Dendritic cell treated with granulocyte-macrophage colony-stimulating factor and Interleukin-4, amounts not matched to agents 40 ng/mL and 50 ng/mL, for 4 days (primary cell): Measurements from ENCODE around the gene COLEC11.
"Not testable (repeated sequence)": the region's sequence is repeated elsewhere in the genome, so short reads cannot be mapped to it uniquely, and the experiment has no call there.

Experiments used
- H3K27ac Mint-ChIP-seq: one replicate; pipeline ENCODE4 v1.8.0; 2022; ENCODE audit warnings: mild to moderate bottlenecking, mixed read lengths
- H3K27me3 Mint-ChIP-seq: one replicate; pipeline ENCODE4 v1.8.0; 2022; ENCODE audit warnings: mild to moderate bottlenecking, mixed read lengths
- H3K36me3 Mint-ChIP-seq: one replicate; pipeline ENCODE4 v1.8.0; 2022; ENCODE audit warnings: low read depth, mixed read lengths
- H3K4me1 Mint-ChIP-seq: one replicate; pipeline ENCODE4 v1.8.0; 2022; ENCODE audit warnings: low read depth, mixed read lengths
- H3K4me3 Mint-ChIP-seq: one replicate; pipeline ENCODE4 v1.8.0; 2022; ENCODE audit warnings: mild to moderate bottlenecking, moderate library complexity, mixed read lengths
- H3K9me3 Mint-ChIP-seq: one replicate; pipeline ENCODE4 v1.8.0; 2022; ENCODE audit warnings: mixed read lengths
- intact Hi-C: fragments of 100-400 bp; cut with micrococcal nuclease; formaldehyde crosslinking; loops from one replicate; pipeline ENCODE4 v1.15.0; 2022

The COLEC11 gene

GRCh38 chr2:3594493-3595281, at the start of gene COLEC11:
COLEC11 (plus strand) TSS chr2:3595112; CDS start chr2:3604341, 9,229 bp downstream.
- Mint-ChIP-seq H3K27me3 (peaks cover 14% of the 10 kb centered on the region), H3K4me3 (no peak within 1 kb of the TSS), H3K36me3 (no peaks in the 10 kb centered on the region), H3K27ac (no peak within 1 kb of the TSS), H3K9me3 (no peaks in the 10 kb centered on the region), H3K4me1 (peaks cover 9% of the 10 kb centered on the region)
- intact Hi-C loops, result no loop called here

DNA sequence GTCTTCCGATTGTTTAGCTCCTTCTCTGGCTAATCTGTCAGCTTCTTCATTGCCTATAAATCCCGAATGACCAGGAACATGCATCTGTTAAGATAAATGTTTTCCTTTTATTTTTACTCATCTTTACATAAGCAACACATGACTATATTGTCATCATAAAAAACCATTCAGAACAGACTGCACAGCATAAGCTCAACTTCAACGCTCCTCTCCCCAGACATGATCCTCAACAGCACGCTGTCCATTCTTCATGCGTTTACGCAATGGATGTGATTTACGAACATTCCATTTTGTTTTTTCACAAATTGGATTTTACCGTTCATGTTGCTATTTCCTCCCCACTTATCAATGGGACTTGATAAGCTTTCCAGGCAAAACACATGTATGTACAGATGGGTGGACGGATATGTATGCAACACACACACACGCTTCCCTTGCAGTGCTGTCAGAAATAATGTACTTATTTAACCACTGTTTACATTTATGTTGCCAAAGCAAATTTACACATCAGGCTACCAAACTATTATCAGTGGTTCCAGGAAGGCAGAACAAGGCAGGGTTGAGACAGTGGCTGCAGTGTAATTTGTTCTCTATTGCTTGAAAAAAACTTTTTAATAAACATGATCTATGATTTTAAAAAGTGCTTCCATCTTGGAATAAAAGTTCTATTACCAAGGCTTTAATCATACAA, 49.0 kb upstream of the COLEC11 start:
- Mint-ChIP-seq H3K27ac (no peak overlapping the region), H3K4me1 (no peaks in the 10 kb centered on the region), H3K36me3 (peaks cover 100% of the 10 kb centered on the region), H3K27me3 (no peaks in the 10 kb centered on the region), H3K4me3 (no peak overlapping the region), H3K9me3 (no peaks in the 10 kb centered on the region)
- intact Hi-C loops, result no loop called here

DNA sequence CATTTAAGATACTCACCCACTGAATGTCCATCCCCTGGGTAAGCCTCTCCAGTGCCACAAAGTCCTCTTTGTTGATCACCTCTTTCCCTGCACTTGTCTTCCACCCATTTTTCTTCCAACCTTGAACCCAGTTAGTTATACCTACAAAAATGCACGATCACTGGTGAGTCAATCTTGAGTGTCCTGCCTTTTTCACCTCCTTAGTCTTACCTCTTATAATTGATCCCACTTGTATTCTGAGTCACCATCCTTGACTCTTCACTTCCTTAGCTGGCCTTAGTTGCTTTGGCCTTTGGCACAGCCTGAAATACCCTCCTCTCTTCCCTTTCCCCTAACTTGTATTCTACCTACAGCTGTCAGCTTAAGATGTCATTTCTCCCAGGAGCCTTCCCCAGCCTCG, 47.0 kb upstream of the COLEC11 start:
- Mint-ChIP-seq H3K4me1 (no peaks in the 10 kb centered on the region), H3K9me3 (no peaks in the 10 kb centered on the region), H3K36me3 (peaks cover 100% of the 10 kb centered on the region), H3K27me3 (no peaks in the 10 kb centered on the region), H3K27ac (no peak overlapping the region), H3K4me3 (no peak overlapping the region)
- intact Hi-C loops, result no loop called here

- peaks cover 82% of the 10 kb centered on the region for H3K36me3 Mint-ChIP-seq
- peaks cover 9% of the 10 kb centered on the region for H3K4me1 Mint-ChIP-seq
- H3K27me3 Mint-ChIP-seq, result no peaks in the 10 kb centered on the region
- no peaks in the 10 kb centered on the region for H3K9me3 Mint-ChIP-seq
- H3K4me3 Mint-ChIP-seq, result no peak overlapping the region
- intact Hi-C loops, result no loop called here
- no peak overlapping the region for H3K27ac Mint-ChIP-seq
These were observed 41.0 kb upstream of the COLEC11 start for GRCh38 chr2:3553946-3554345.

GRCh38 chr2:3557639-3558204, 37.2 kb upstream of the COLEC11 start:
- Mint-ChIP-seq H3K27me3 (no peaks in the 10 kb centered on the region), H3K36me3 (peaks cover 44% of the 10 kb centered on the region), H3K9me3 (no peaks in the 10 kb centered on the region), H3K27ac (peak overlapping the region; percentile 95), H3K4me1 (peaks cover 9% of the 10 kb centered on the region), H3K4me3 (peak overlapping the region; percentile 86)
- intact Hi-C loops, result loop anchor here (1.0 kb wide), 3 partner anchors 18 to 180 kb away; partner anchors contain the start of genes EIPR1 and RPS7

- Mint-ChIP-seq H3K27me3 (no peaks in the 10 kb centered on the region), H3K4me3 (peak within 1 kb of the TSS; percentile 86), H3K4me1 (peaks cover 9% of the 10 kb centered on the region), H3K27ac (peak within 1 kb of the TSS; percentile 95), H3K36me3 (peaks cover 41% of the 10 kb centered on the region), H3K9me3 (no peaks in the 10 kb centered on the region)
- intact Hi-C loops, result loop anchor here (1.0 kb wide), 3 partner anchors 17 to 181 kb away; partner anchors contain the start of genes EIPR1 and RPS7
These were observed 36.5 kb upstream of the COLEC11 start, which contains the start of gene RNASEH1 for GRCh38 chr2:3558205-3559014. RNASEH1 (minus strand) TSS chr2:3558333; CDS start chr2:3558260, 73 bp downstream.

- no peaks in the 10 kb centered on the region for H3K9me3 Mint-ChIP-seq
- no peaks in the 10 kb centered on the region for H3K36me3 Mint-ChIP-seq
- H3K27me3 Mint-ChIP-seq, result no peaks in the 10 kb centered on the region
- no peak overlapping the region for H3K27ac Mint-ChIP-seq
- no peak overlapping the region for H3K4me3 Mint-ChIP-seq
- no peaks in the 10 kb centered on the region for H3K4me1 Mint-ChIP-seq
- intact Hi-C loops, result no loop called here
These were observed 31.4 kb upstream of the COLEC11 start for GRCh38 chr2:3563521-3563976.

GRCh38 chr2:3565117-3565516, 29.8 kb upstream of the COLEC11 start:
- Mint-ChIP-seq H3K4me3 (no peak overlapping the region), H3K9me3 (no peaks in the 10 kb centered on the region), H3K27me3 (no peaks in the 10 kb centered on the region), H3K36me3 (no peaks in the 10 kb centered on the region), H3K27ac (no peak overlapping the region), H3K4me1 (no peaks in the 10 kb centered on the region)
- intact Hi-C loops, result no loop called here

DNA sequence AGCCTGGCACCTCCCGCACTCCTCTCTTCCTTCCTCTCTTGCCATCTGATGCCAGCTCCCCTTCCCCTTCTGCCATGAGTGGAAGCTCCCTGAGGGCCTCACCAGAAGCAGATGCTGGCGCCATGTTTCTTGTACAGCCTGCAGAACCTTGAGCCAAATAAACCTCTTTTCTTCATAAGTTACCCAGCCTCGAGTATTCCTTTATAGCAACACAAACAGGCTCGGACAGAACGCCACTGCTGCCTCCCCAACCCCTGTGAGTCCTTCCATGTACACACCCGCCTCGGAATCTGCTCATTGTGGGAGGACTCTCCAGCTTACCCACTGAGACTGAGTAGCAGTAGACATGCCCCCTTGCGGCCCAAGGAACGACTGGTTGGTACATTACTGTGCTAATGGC, 28.1 kb upstream of the COLEC11 start:
- Mint-ChIP-seq H3K27me3 (no peaks in the 10 kb centered on the region), H3K9me3 (no peaks in the 10 kb centered on the region), H3K4me3 (no peak overlapping the region), H3K4me1 (no peaks in the 10 kb centered on the region), H3K27ac (no peak overlapping the region), H3K36me3 (no peaks in the 10 kb centered on the region)
- intact Hi-C loops, result no loop called here

- H3K4me3 Mint-ChIP-seq, H3K4me1 Mint-ChIP-seq, H3K36me3 Mint-ChIP-seq, H3K27me3 Mint-ChIP-seq, H3K27ac Mint-ChIP-seq, H3K9me3 Mint-ChIP-seq, intact Hi-C loops: not testable (repeated sequence)
These were observed 25.3 kb upstream of the COLEC11 start for GRCh38 chr2:3569656-3570055.

DNA sequence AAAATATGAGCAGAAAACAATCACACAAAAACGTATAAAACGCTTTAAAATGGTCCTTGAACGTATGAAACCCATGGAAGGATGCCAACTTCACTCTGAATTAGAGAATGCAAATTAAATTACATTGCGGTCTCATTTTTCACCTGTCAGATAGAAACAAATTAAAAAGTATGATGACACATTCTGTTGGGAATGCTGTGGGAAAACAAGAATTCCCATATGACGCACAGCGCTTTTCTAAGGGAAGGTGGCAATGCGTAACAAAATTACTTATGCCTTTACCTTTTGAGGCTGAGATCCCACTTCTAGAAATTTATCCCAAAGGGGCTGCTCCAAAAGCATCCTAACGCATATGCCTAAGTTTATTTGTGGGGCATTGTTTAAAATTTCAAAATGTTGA, 23.6 kb upstream of the COLEC11 start:
- peaks cover 8% of the 10 kb centered on the region for H3K4me1 Mint-ChIP-seq
- peaks cover 1% of the 10 kb centered on the region for H3K27me3 Mint-ChIP-seq
- H3K4me3 Mint-ChIP-seq, result no peak overlapping the region

GRCh38 chr2:3572620-3573019, 22.3 kb upstream of the COLEC11 start:
- intact Hi-C loops, result no loop called here
- Mint-ChIP-seq H3K4me3 (no peak overlapping the region), H3K4me1 (peaks cover 21% of the 10 kb centered on the region), H3K27me3 (peaks cover 1% of the 10 kb centered on the region), H3K36me3 (peaks cover 28% of the 10 kb centered on the region), H3K9me3 (no peaks in the 10 kb centered on the region), H3K27ac (no peak overlapping the region)

More for the DNA sequence above, 23.6 kb upstream of the COLEC11 start:
- H3K36me3 Mint-ChIP-seq, result peaks cover 15% of the 10 kb centered on the region
- intact Hi-C loops, result no loop called here
- no peak overlapping the region for H3K27ac Mint-ChIP-seq
- no peaks in the 10 kb centered on the region for H3K9me3 Mint-ChIP-seq

- H3K4me1 Mint-ChIP-seq, result peaks cover 36% of the 10 kb centered on the region
- H3K27me3 Mint-ChIP-seq, result peaks cover 1% of the 10 kb centered on the region
- peaks cover 44% of the 10 kb centered on the region for H3K36me3 Mint-ChIP-seq
- H3K4me3 Mint-ChIP-seq, result peak overlapping the region; percentile 23
- H3K9me3 Mint-ChIP-seq, result no peaks in the 10 kb centered on the region
- intact Hi-C loops, result no loop called here
- peak overlapping the region; percentile 93 for H3K27ac Mint-ChIP-seq
These were observed 20.8 kb upstream of the COLEC11 start for GRCh38 chr2:3574155-3574554.
